Suppressor macrophage treated with lipopolysaccharide for 4 hours (primary cell): Measurements from ENCODE around the gene GYPE.
"Not testable (repeated sequence)": the region's sequence is repeated elsewhere in the genome, so short reads cannot be mapped to it uniquely, and the experiment has no call there.

ENCODE experiments used
- DNase-seq: peaks from one replicate; pipeline ENCODE4 v3.0.0-alpha.2; 2020

GYPE gene

DNA sequence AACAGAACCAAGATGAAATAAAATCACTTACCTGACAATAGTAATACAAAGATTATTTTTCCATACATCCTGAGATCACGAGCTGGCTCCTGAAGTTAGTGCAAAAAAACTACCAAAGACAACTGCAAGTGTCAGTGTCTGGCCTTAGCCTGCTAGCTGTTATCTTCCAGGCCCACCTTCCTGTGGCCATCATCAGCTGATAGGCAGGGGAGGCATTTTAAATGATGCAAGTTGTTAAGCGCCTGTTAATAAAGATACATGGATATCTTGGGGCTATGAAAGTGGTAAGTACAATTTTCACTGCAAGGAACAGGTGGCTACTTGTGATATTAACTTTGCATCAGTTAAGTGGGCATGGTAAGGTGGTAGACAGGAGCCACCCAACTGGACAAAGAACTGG is at the start of gene GYPE:
Gene GYPE (minus strand): TSS at position 120 of the 400 bp plus-strand sequence. CDS start 52 bp downstream, at position 68.
- DNase-seq, result not testable (repeated sequence)

GRCh38 chr4:143951458-143951972 is 46.2 kb upstream of the GYPE start:
- DNase-seq, result not testable (repeated sequence)

DNA sequence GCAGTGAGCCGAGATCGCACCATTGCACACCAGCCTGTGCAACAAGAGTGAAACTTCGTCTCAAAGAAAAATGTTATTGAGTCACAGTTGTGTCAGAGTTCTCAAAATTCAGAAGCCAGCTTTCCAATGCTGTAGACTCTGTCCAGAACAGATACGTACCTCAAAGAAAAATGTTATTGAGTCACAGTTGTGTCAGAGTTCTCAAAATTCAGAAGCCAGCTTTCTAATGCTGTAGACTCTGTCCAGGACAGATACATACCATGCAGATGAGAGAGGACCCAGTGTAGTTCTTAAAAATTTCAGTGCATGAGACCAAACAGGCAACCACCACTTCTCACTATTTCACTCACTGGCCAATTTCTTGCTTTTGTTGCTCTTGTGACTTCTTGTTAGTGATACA is 45.6 kb upstream of the GYPE start:
- not testable (repeated sequence) for DNase-seq

DNA sequence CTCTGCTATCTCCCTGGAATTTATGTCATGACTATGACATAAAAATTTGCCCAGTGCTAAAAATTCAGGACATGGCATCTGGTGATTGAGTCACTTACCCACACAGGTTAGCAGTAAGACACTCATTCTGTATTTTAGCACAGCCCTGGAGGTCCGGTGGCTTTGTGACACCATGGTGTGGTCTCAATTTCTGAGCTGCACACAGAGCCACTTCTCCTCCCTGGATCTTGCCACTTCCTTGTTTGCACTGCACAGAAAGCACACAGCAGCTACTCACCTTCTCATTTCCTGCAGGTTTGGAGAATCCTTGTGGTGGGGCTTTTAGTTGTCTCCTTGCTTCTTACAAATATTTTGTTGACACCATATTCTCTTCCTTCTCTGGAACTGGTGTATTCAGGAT is 44.8 kb upstream of the GYPE start:
- DNase-seq, result not testable (repeated sequence)

GRCh38 chr4:143947493-143947892 is 42.1 kb upstream of the GYPE start:
- DNase-seq, result not testable (repeated sequence)

- DNase-seq, result not testable (repeated sequence)
Measured at GRCh38 chr4:143940708-143941107, 35.3 kb upstream of the GYPE start.

DNA sequence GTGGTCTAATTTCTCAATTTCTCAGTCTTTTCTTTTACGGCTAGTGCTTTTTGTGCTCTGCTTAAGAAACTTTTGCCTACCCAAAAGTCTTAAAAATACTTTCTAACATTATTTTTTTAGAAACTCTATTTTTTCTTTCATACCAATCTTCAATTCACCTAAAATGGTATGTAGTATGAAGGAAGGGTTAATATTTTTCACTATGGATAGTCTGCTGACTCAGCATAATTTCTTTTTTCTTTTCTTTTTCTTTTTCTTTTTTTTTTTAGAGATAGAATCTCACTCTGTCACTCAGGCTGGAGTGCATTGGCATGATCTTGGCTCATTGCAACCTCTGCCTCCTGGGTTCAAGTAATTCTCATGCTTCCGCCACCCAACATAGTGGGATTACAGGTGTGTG is 34.2 kb upstream of the GYPE start:
- DNase-seq, result no peak

DNA sequence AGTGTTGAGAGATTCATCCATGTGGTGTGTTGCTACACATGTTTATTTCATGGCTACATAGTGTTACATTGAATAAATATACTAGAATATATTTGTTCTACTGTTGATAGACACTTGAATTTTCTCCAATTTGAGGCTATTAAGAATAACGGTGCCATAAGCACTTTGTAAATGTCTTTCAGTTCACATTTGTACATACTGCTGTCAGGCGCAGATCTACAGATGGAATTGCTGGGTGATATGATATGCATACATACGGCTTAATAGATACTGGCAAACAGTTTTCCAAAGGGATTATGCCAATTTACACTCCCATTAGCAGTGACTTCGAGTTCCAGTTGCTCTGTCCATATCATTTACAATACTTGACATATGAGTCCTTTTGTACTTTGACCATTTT is 33.5 kb upstream of the GYPE start:
- not testable (repeated sequence) for DNase-seq

DNA sequence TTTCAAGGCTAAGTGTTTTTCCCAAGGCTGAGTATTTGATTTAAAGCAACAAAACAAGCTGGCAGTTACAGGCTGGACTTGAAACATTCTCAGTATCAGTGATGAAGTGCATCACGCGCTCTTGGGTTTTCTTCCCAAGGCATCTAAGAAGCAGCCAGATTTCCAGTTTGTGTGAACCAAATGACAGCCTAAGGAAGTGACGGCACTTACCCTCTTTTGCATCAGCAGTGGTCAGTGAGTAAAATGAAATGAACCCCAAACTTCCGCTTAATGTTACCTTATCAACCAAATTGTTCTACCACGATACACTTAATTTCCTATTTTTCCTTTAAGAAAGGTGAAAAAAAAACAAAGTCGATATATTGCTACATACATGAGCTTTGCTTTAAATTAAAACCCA is 15.8 kb upstream of the GYPE start:
- peak; percentile 78 for DNase-seq

GRCh38 chr4:143916485-143916884 is 11.1 kb upstream of the GYPE start:
- not testable (repeated sequence) for DNase-seq

GRCh38 chr4:143912478-143912877 is 7.1 kb upstream of the GYPE start:
- not testable (repeated sequence) for DNase-seq

DNA sequence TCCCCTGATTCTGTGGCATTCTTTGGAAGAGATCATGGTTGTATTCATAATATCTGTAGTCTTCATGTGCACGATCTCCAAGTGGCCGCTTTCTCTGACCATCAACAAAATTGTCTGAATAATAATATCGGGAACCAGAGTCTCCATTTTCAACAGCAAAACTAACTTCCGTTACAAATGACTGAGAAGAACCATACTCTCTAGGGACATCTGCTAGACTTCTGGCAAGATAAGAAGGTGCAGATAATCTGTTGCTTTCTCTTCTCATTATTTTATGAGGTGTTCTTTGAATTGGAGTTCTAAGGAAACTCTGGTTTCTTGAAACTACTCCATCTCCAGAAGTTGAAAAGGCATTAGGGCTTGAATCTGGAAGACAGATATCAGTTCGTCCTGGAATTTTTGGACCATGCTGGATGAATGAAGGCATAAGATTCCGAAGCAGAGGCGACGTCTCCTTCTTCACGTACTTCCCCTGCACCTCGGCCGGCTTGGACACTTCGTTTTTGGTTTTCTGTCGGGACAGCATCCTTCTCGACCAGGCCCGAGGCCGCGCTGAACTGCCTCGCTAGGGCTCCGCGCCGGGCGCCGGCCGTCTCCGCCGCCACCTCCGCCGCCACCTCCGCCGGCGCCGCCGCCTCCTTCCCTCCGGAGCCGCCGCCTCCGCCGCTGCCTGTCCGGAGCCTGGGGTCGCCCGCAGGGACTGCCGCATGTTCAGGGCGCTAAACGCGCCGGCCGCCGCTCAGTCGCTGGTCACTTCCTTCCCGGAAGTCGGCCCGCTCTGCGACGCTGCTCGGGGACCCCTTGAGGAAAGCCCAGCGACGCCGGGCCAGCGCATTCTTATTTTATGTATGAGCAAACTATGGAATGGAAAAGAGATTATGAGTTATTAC is 6.4 kb upstream of the GYPE start:
- peak; percentile 7 for DNase-seq

GRCh38 chr4:143910906-143911305 is 5.5 kb upstream of the GYPE start:
- not testable (repeated sequence) for DNase-seq

DNA sequence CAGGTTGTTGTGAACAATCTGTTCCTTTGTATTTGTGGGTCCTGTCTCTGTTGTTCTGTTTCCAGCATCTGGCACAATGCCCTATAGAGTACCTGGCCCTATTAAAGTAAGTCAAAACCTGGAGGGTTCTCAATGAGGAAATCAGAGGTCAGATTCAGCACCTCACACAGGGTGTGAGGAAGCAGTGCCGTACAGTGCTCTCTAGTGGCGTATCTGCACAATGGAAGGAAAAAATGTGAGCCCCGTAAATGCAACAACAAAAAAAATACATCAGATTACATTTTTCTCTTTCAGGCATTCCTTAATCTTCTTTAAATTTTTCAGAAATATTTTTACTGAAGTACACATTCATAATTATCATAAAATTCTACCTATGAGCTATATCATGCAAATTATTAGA is 2.5 kb upstream of the GYPE start:
- not testable (repeated sequence) for DNase-seq

DNA sequence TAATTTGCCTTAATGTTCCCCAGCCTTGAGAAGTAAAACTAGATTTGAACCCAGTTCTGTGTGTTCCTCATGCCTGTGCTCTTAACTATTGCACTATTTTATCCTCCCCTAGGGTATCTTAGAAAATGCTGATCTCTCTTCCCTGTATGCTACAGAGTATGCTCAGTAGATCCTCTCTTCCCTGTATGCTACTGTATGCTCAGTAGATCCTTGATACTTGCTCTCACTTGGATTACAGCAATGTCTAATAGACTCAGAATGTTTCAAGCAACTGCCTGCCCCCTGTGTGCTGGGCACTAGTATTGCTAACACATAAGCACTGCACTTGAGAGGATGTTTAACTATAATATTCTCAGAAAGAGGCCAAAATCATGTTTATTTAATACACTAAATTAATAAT is 928 bp downstream of the GYPE start:
- DNase-seq, result not testable (repeated sequence)

DNA sequence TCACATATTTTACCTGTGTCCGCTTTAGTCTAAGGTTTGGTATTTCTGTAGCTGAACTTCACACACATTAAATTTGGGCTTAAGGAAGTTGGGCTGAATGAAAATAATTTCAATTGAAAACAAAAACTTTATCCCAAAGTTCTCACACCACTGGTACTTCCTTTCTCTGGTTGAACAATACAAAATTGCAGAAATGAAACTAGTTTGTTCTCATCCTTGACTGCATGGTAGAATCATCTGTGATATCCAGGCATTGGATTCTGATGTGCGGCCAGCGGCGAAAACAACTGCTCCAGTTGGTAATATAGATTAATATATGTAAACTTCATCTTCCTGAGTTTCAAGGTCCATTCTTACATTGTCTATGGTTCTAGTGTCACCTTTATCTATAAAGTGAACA is 15.0 kb downstream of the GYPE start:
- DNase-seq, result not testable (repeated sequence)

DNA sequence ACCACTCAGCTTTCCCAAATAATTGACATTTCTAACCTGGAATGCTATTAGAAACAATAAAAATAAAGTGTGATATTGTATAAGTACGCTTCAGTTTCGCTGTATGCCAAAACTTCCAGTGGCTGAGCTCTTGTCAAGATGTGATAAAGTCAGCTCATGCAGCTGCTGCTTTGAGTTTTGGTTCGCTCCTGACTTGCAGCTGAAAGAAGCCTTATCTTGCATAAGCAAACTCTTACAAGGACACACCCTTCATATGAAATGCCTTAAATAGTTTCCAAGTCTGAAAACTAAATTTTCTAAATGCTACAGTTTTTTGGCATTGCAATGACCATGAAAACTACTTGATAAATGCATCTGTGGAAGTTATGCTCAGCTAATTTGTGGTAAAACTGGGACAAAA is 17.2 kb downstream of the GYPE start:
- not testable (repeated sequence) for DNase-seq

DNA sequence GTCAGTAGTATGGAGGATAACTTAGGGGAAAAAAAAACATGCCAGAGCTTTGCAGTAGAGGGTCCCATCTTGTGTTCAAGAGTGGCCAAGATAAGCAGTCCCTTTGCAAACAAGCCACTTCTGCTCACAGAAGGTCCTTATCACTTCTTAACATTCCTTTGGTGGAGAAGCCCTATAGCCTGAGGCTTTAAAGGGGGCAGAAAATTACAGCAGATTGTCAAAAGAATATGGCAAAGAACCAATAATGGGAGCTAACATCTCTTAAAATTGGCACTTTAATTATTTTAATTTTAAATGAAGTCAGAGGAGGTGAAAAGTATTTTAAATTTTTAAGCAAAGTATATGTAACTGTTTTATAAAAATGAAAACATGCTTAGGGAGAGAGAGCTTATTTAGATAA is 20.4 kb downstream of the GYPE start:
- not testable (repeated sequence) for DNase-seq

DNA sequence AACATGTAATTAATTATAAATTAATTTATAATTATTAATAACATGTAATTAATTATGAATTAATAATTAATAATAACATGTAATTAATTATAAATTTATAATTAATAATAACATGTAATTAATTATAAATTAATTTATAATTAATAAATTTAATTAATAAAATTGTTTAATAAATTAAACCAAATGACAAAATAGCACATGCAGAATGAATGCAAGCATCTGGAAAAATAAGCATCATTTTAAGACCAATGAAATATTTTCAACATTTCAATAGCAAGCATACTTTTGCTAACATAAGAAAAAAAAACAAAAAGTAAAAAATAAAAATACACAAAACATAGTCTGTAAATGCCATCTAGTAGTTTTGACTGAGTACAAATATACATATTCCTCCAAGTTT is 21.8 kb downstream of the GYPE start:
- DNase-seq, result no peak

DNA sequence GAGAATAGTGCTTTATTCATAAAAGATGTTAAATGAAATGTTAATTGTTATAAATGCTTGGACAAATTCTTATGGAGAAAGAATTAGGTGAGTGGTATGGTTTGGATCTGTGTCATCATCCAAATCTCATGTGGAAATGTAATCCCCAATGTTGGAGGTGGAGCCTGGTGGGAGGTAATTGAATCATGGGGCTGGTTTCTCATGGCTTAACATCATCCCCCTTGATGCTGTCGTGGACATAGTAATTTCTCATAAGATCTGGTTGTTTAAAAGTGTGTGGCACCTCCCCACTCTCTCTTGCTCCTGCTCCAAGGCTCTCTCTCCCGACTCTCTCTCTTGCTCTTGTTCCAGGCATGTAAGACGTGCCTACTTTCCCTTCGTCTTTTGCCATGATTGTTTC is 22.5 kb downstream of the GYPE start:
- DNase-seq, result no peak

DNA sequence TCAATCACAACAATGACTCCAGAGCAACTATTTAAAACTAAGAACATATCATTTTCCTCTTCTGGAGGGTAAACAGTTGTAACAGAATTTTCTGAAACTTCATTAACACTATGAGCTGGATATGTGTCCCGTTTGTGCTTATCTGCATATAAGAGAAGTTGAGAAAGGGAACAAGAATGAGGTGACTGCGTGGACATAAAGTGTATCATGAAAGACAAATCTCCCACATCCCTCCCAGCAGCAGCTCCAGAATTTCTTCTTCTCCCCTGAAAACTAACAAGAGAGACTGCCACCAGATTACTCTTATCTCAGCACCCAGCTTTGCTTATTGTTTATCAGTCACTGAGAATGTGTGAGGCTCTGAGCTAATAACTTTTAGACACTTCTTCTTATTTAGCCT is 25.8 kb downstream of the GYPE start:
- not testable (repeated sequence) for DNase-seq

DNA sequence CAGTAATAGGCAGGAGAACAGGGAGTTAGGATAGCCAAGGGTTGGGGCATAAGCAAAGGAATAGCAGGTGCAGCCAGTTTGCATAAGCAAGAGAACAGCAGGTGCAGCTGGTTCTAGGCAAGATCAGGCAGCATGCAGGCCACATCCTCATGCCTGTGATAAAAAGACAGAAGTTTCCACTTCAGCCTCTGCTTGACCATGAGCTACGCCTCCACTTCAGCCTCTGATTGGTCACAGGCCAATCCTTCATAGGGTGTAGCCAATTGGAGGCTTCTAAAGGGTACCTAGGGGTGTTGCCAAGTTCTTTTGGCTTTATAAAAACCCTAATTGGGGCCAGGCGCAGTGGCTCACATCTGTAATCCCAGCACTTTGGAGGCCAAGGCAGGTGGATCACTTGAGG is 30.0 kb downstream of the GYPE start:
- DNase-seq, result not testable (repeated sequence)

DNA sequence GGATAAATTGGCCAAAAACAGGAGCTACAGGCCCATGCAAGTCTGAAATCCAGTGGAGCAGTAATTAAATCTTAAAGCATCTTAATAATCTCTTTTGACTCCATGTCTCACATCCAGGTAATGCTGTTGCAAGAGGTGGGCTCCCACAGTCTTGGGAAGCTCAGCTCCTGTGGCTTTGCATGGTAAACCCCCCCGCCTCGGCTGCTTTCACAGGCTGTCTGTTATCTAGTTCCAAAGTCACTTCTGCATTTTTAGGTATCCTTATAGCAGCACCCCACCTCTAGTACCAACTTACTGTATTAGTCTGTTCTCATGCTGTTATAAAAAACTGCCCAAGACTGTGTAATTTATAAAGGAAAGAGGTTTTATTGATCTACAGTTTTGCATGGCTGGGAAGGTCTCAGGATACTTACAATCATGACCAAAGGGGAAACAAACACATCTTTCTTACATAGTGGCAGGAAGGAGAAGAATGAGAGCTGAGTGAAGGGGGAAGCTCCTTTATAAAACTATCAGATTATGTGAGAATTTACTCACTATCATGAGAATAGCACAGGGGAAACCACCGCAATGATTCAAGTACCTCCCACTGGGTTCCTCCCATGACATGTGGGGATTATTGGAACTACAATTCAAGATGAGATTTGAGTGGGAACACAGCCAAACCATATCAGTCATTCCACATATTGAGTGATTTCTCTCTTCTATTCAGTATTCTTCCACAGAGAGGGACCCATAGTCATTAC is 34.7 kb downstream of the GYPE start:
- not testable (repeated sequence) for DNase-seq

DNA sequence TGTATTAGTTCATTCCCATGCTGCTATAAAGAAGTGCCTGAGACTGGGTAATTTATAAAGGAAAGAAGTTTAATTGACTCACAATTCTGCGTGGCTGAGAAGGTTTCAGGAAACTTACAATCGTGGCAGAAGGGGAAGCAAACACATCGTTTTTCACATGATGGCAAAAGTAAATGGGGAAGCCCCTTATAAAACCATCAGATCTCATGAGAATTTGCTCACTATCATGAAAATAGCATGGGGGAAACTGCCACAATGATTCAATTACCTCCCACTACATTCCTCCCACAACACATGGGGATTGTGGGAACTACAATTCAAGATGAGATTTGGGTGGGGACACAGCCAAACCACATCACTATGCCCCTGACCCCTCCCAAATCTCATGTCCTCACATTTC is 35.4 kb downstream of the GYPE start:
- not testable (repeated sequence) for DNase-seq
